SU-DHL-6 (cell line): ENCODE data around the gene PACS1.

Source experiments
- H2AFZ ChIP-seq: fragments of 200-600 bp; sonication (generic); 2 replicates; pipeline ENCODE4 v1.6.1; 2014; ENCODE audit warnings: low read depth, mild to moderate bottlenecking, moderate library complexity, mixed read lengths, antibody characterized with exemption, low read length; ENCODE audit not compliant: severe bottlenecking
- H3F3A ChIP-seq: fragments of 200-600 bp; shearing (Covaris generic); 2 replicates; pipeline ENCODE4 v1.6.0; 2016; ENCODE audit warnings: antibody characterized with exemption, mild to moderate bottlenecking; ENCODE audit not compliant: insufficient read depth
- H3K27ac ChIP-seq: fragments of 200-600 bp; sonication (generic); 2 replicates; pipeline ENCODE4 v1.5.1; 2016; ENCODE audit warnings: low read depth, mild to moderate bottlenecking, low read length, moderate library complexity, mixed read lengths
- H3K27me3 ChIP-seq: fragments of 200-600 bp; sonication (generic), shearing (Covaris generic); 2 replicates; pipeline ENCODE4 v1.6.0; 2014; ENCODE audit warnings: mild to moderate bottlenecking, low read length
- H3K36me3 ChIP-seq: fragments of 200-600 bp; sonication (generic); 2 replicates; pipeline ENCODE4 v1.6.1; 2014; ENCODE audit warnings: mild to moderate bottlenecking, low read length, mixed read lengths
- H3K4me2 ChIP-seq: fragments of 300-600, 200-600 bp; shearing (Covaris generic), sonication (generic); 2 replicates; pipeline ENCODE4 v1.6.0; 2014; ENCODE audit warnings: low read length, low read depth, mild to moderate bottlenecking; ENCODE audit not compliant: poor library complexity, severe bottlenecking
- H3K4me3 ChIP-seq: fragments of 200-600 bp; sonication (generic); 2 replicates; pipeline ENCODE4 v1.5.1; 2014; ENCODE audit warnings: antibody characterized with exemption, low read length, mild to moderate bottlenecking, mixed read lengths; ENCODE audit not compliant: insufficient read depth, poor library complexity, severe bottlenecking
- H3K79me2 ChIP-seq: fragments of 200-600 bp; sonication (generic); 2 replicates; pipeline ENCODE4 v1.6.1; 2014; ENCODE audit warnings: mild to moderate bottlenecking, low read length, moderate library complexity; ENCODE audit not compliant: insufficient read depth
- H3K9ac ChIP-seq: fragments of 200-600 bp; sonication (generic); 2 replicates; pipeline ENCODE4 v1.7.0; 2014; ENCODE audit warnings: mild to moderate bottlenecking, low read length
- H3K9me2 ChIP-seq: fragments of 200-600 bp; sonication (generic); replicated peaks from 2 replicates; pipeline ENCODE4 v1.6.1; 2014; ENCODE audit warnings: low read length; ENCODE audit not compliant: insufficient read depth
- H3K9me3 ChIP-seq: fragments of 200-600 bp; sonication (generic); 2 replicates; pipeline ENCODE4 v1.6.1; 2014; ENCODE audit warnings: low read length, mixed read lengths; ENCODE audit not compliant: insufficient read depth
- H4K20me1 ChIP-seq: fragments of 200-600 bp; sonication (generic); 2 replicates; pipeline ENCODE4 v1.6.1; 2014; ENCODE audit warnings: low read depth, mild to moderate bottlenecking, antibody characterized with exemption, low read length, moderate library complexity, mixed read lengths
- CTCF ChIP-seq: fragments of 200-600 bp; sonication (generic); IDR thresholded peaks from one replicate; pipeline ENCODE4 v1.5.1; 2017; ENCODE audit warnings: antibody characterized with exemption, mild to moderate bottlenecking, low read length, moderate library complexity; ENCODE audit not compliant: insufficient read depth, poor library complexity, severe bottlenecking
- EZH2phosphoT487 ChIP-seq: fragments of 200-600 bp; sonication (generic), shearing (Covaris generic); conservative IDR thresholded peaks from 2 replicates; pipeline ENCODE4 v1.6.1; 2018; ENCODE audit warnings: mild to moderate bottlenecking, antibody characterized with exemption, low read length, moderate library complexity, mixed read lengths

The PACS1 gene

GRCh38 chr11:66186470-66186869 lies 116.4 kb downstream of the PACS1 start:
- Histone ChIP-seq H2AFZ (no peak overlapping the region), H3K4me3 (no peak overlapping the region), H3K9me3 (no peaks in the 10 kb centered on the region), H3K79me2 (no peaks in the 10 kb centered on the region), H3K4me2 (no peak overlapping the region), H3K27me3 (no peaks in the 10 kb centered on the region), H4K20me1 (no peaks in the 10 kb centered on the region), H3K9me2 (no peaks in the 10 kb centered on the region), H3K36me3 (no peaks in the 10 kb centered on the region), H3K9ac (no peak overlapping the region), H3K27ac (no peak overlapping the region), H3F3A (no peaks in the 10 kb centered on the region)
- TF ChIP-seq CTCF (no peak), EZH2phosphoT487 (no peak)

- Histone ChIP-seq H3K27me3 (no peaks in the 10 kb centered on the region), H3K9ac (no peak overlapping the region), H2AFZ (no peak overlapping the region), H3K36me3 (no peaks in the 10 kb centered on the region), H3K4me2 (no peak overlapping the region), H3K79me2 (no peaks in the 10 kb centered on the region), H3K4me3 (no peak overlapping the region), H3F3A (no peaks in the 10 kb centered on the region), H3K27ac (no peak overlapping the region), H3K9me2 (no peaks in the 10 kb centered on the region), H3K9me3 (no peaks in the 10 kb centered on the region), H4K20me1 (no peaks in the 10 kb centered on the region)
- no peak for TF ChIP-seq EZH2phosphoT487
- no peak for TF ChIP-seq CTCF
Measured at GRCh38 chr11:66187453-66187852, 117.4 kb downstream of the PACS1 start.

GRCh38 chr11:66188580-66188979 lies 118.5 kb downstream of the PACS1 start:
- Histone ChIP-seq H3F3A (no peaks in the 10 kb centered on the region), H4K20me1 (no peaks in the 10 kb centered on the region), H3K27ac (no peak overlapping the region), H3K4me3 (no peak overlapping the region), H2AFZ (no peak overlapping the region), H3K79me2 (no peaks in the 10 kb centered on the region), H3K9me2 (no peaks in the 10 kb centered on the region), H3K9me3 (no peaks in the 10 kb centered on the region), H3K4me2 (no peak overlapping the region), H3K27me3 (no peaks in the 10 kb centered on the region), H3K36me3 (no peaks in the 10 kb centered on the region), H3K9ac (no peak overlapping the region)
- TF ChIP-seq CTCF = no peak
- TF ChIP-seq EZH2phosphoT487 = no peak
